Measurements from ENCODE around the gene NBAS. TPM values are rescaled to one million over a fixed set of nuclear protein-coding genes. Genes with fewer than 3 reads are reported as not detected.

Gene NBAS
- total RNA-seq, 1 experiment from 2014 or later: 32.5 TPM

DNA sequence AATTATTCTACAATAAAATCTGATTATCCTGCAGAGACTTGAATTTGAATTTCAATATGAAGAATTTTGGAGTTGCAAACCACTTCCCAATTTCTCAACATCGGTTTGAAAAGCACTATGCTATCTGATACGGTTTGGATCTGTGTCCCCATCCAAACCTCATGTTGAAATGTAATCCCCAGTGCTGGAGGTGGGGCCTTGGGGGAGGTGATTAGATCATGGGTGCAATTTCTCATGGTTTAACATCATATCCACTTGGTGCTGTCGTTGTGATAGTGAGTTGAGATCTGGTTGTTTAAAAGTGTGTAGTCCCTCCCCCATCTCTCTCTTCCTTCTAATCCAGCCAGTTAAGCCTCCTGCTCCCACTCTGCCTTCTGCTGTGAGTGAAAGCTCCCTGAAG, 205.7 kb downstream of the NBAS start:
- WGBS (ENCODE audit: extremely low coverage, insufficient read length, low lambda C conversion rate): no CpG with 5 or more reads among the region's 3 CpGs
- peak overlapping the region; percentile 10 to 91 (median 14); a peak in 4 of 7 replicates for H3K27ac Mint-ChIP-seq

More for the DNA sequence above, 205.7 kb downstream of the NBAS start:
- no peak overlapping the region for H2AK5ac ChIP-seq (ENCODE audit: insufficient read length, low read length)
- no peak overlapping the region for H4K8ac ChIP-seq (replicated peaks; ENCODE audit: insufficient read length, low read depth, low read length)
- no peak overlapping the region for H2BK15ac ChIP-seq (ENCODE audit: low read depth, low read length)
- H3K4me2 ChIP-seq (ENCODE audit: insufficient read depth, insufficient read length, low read length): no peak overlapping the region
- H3K4me1 ChIP-seq (ENCODE audit: insufficient read depth, low read length): peaks cover 3% of the 10 kb centered on the region; the same call in 1 of the 2 replicates
- no peak overlapping the region for H3K18ac ChIP-seq (ENCODE audit: insufficient read length, low read depth, low read length)
- Mint-ChIP-seq H3K36me3 (ENCODE audit: insufficient read depth in 1 of 3, low read depth in 3 of 3) (peaks cover 11 to 17% (median 13%) of the 10 kb centered on the region in 3 experiments; a peak in 4 of 7 replicates), H3K4me3 (no peak overlapping the region), H3K9me3 (no peaks in the 10 kb centered on the region; a peak in 1 of 5 replicates), H3K27me3 (ENCODE audit: low read depth) (no peaks in the 10 kb centered on the region), H3K4me1 (peaks cover 21 to 25% of the 10 kb centered on the region in 2 experiments)
- H3T11ph ChIP-seq (ENCODE audit: low read length): no peak overlapping the region
- H3K27me3 ChIP-seq (ENCODE audit: insufficient read depth, low read length): no peaks in the 10 kb centered on the region
- H3K9me3 ChIP-seq (ENCODE audit: control insufficient read depth, low read depth, low read length): no peaks in the 10 kb centered on the region
- H3K14ac ChIP-seq (ENCODE audit: insufficient read depth, low read length): no peak overlapping the region
- TF ChIP-seq, protein P1, sequence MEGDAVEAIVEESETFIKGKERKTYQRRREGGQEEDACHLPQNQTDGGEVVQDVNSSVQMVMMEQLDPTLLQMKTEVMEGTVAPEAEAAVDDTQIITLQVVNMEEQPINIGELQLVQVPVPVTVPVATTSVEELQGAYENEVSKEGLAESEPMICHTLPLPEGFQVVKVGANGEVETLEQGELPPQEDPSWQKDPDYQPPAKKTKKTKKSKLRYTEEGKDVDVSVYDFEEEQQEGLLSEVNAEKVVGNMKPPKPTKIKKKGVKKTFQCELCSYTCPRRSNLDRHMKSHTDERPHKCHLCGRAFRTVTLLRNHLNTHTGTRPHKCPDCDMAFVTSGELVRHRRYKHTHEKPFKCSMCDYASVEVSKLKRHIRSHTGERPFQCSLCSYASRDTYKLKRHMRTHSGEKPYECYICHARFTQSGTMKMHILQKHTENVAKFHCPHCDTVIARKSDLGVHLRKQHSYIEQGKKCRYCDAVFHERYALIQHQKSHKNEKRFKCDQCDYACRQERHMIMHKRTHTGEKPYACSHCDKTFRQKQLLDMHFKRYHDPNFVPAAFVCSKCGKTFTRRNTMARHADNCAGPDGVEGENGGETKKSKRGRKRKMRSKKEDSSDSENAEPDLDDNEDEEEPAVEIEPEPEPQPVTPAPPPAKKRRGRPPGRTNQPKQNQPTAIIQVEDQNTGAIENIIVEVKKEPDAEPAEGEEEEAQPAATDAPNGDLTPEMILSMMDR (conservative IDR thresholded peaks at IDR 0.05): no peak
- H3K23me2 ChIP-seq (ENCODE audit: insufficient read length, low read depth, low read length, poor library complexity, severe bottlenecking): no peaks in the 10 kb centered on the region
- no peak overlapping the region for H2BK20ac ChIP-seq (ENCODE audit: low read depth, low read length, poor library complexity, severe bottlenecking)
- H3K23ac ChIP-seq (ENCODE audit: insufficient read length, low read depth, low read length): no peak overlapping the region
- H4K91ac ChIP-seq (ENCODE audit: insufficient read length, low read depth, low read length): no peak overlapping the region
- no peaks in the 10 kb centered on the region for H3K79me2 ChIP-seq (ENCODE audit: insufficient read depth, low read length)
- no peak overlapping the region for H2BK5ac ChIP-seq (ENCODE audit: insufficient read length, low read length)
- no peak overlapping the region for H3K9ac ChIP-seq (ENCODE audit: extremely low read depth, insufficient read length, low read length)
- H2BK12ac ChIP-seq (ENCODE audit: insufficient read length, low read depth, low read length): no peak overlapping the region
- no peak overlapping the region for H3K27ac ChIP-seq (ENCODE audit: insufficient read length, low read depth, low read length)
- no peaks in the 10 kb centered on the region for H4K20me1 ChIP-seq (ENCODE audit: control insufficient read depth, insufficient read depth, insufficient read length)
- H3K79me1 ChIP-seq (ENCODE audit: insufficient read depth, low read depth, low read length, poor library complexity, severe bottlenecking): no peaks in the 10 kb centered on the region
- no peak overlapping the region for H4K5ac ChIP-seq (ENCODE audit: insufficient read length, low read depth, low read length)
- no peak overlapping the region for H3K56ac ChIP-seq (ENCODE audit: insufficient read length, low read depth, low read length)
- H2AFZ ChIP-seq (ENCODE audit: low read length): no peak overlapping the region
- no peak overlapping the region for H3K4ac ChIP-seq (ENCODE audit: low read depth, low read length)
- DNase-seq: no peak
- H2BK120ac ChIP-seq (ENCODE audit: low read depth, low read length, poor library complexity, severe bottlenecking): no peak overlapping the region
